ENCODE data around the gene TBRG4.

Gene TBRG4

DNA sequence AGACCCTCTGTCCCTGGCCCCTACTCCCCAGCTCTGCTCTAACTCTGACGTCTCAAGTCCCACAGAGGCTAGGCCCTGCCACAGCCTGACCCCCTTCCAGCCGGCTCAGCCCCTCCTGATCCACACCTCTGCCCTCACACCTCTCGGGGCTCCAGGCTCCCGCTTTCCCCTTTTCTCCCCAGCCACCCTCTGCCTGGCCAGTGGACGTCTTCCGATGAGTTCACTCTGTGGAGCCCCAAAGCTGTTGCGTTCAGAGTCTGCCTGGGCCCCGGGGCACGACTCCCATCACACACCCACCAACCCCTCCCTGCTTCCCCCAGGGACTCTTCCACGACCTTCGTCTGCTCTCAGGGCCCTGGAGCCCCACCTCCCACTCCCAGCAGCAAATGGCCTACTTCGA, 18.4 kb upstream of the TBRG4 start:
- DNase-seq (no peak), ATAC-seq (ENCODE audit: insufficient read depth, low read depth) (no peak)
- Histone ChIP-seq H3K4me2 (ENCODE audit: insufficient read depth, low read length) (no peak overlapping the region), H4K20me1 (ENCODE audit: insufficient read depth, low read length) (no peaks in the 10 kb centered on the region), H3K9me3 (ENCODE audit: insufficient read depth, low read length, severe bottlenecking) (no peaks in the 10 kb centered on the region), H3K27ac (ENCODE audit: low read length) (no peak overlapping the region), H3K27me3 (ENCODE audit: insufficient read depth, low read length, poor library complexity) (peaks cover 3% of the 10 kb centered on the region), H3K4me1 (ENCODE audit: insufficient read depth, low read length) (no peaks in the 10 kb centered on the region), H3K9ac (ENCODE audit: low read depth, low read length) (no peak overlapping the region), H3K4me3 (ENCODE audit: low read depth in 1 of 2, low read length in 2 of 2) (no peak overlapping the region), H2AFZ (ENCODE audit: low read depth, low read length) (no peak overlapping the region), H3K36me3 (ENCODE audit: insufficient read depth, low read length) (no peaks in the 10 kb centered on the region), H3K79me2 (ENCODE audit: insufficient read depth, low read length) (no peaks in the 10 kb centered on the region)
- TF ChIP-seq, protein P1, sequence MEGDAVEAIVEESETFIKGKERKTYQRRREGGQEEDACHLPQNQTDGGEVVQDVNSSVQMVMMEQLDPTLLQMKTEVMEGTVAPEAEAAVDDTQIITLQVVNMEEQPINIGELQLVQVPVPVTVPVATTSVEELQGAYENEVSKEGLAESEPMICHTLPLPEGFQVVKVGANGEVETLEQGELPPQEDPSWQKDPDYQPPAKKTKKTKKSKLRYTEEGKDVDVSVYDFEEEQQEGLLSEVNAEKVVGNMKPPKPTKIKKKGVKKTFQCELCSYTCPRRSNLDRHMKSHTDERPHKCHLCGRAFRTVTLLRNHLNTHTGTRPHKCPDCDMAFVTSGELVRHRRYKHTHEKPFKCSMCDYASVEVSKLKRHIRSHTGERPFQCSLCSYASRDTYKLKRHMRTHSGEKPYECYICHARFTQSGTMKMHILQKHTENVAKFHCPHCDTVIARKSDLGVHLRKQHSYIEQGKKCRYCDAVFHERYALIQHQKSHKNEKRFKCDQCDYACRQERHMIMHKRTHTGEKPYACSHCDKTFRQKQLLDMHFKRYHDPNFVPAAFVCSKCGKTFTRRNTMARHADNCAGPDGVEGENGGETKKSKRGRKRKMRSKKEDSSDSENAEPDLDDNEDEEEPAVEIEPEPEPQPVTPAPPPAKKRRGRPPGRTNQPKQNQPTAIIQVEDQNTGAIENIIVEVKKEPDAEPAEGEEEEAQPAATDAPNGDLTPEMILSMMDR (IDR thresholded peaks at IDR 0.05; ENCODE audit: borderline replicate concordance, extremely low read depth, low read length, poor library complexity, severe bottlenecking), result no peak
- no peak for TF ChIP-seq EZH2 (IDR thresholded peaks at IDR 0.05; ENCODE audit: borderline replicate concordance, low read depth, low read length, severe bottlenecking)

DNA sequence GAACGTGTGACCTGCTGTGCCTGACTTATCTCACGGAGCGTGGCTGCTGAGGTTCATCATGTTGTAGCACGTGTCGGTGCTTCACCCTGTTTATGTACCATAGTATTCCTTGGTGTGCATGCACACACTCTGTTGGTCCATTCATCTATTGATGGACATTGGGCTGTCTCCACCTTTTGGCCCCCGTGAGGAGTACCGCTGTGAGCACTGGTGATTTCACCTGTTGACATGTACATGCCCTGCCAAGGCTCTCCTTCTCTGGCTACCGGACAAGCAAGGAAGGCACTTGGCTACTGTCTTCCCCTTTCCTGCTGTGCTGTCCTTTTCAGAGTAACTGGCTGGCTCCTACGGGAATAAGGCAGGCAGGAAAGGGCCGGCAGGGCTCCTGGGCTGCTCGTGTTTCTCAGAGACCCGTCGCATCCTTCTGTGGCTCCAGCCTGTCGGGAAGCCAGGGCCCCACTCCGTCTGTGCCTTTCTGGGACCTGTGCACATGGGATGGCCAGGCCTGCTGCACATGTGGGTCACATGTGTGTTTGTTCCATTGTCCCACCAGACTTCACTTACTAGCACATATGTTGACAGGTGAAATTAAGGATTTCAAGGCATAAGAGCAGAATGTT, 17.8 kb upstream of the TBRG4 start:
- TF ChIP-seq, protein P1 (IDR thresholded peaks at IDR 0.05; ENCODE audit: borderline replicate concordance, extremely low read depth, low read length, poor library complexity, severe bottlenecking), result no peak
- TF ChIP-seq EZH2 (IDR thresholded peaks at IDR 0.05; ENCODE audit: borderline replicate concordance, low read depth, low read length, severe bottlenecking), result no peak

DNA sequence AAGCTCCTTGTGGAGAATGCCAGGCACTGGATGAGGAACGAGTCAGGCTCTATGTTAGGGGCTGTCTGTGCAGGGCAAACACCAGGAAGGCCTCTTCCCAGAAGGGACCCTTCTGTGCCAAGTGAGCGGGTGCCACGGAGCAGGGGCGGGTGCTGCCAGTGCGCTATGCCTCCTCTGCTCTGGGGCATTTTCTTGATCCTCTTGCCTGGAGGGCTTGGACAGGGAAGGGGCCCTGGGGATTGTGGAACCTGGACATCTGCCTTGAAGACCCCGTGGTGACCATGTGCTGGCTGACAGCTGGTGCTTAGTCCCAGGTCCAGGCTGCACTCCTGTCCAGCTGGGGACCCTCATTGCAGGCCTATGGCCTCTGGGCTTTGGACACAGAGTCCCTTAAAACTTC, 15.4 kb upstream of the TBRG4 start:
- no peak for ATAC-seq (ENCODE audit: insufficient read depth, low read depth)
- H3K4me3 ChIP-seq (ENCODE audit: low read depth in 1 of 2, low read length in 2 of 2), result no peak overlapping the region
- DNase-seq, result no peak
- H3K9me3 ChIP-seq (ENCODE audit: insufficient read depth, low read length, severe bottlenecking), result no peaks in the 10 kb centered on the region
- peaks cover 3% of the 10 kb centered on the region for H3K27me3 ChIP-seq (ENCODE audit: insufficient read depth, low read length, poor library complexity)
- no peaks in the 10 kb centered on the region for H3K4me1 ChIP-seq (ENCODE audit: insufficient read depth, low read length)
- no peaks in the 10 kb centered on the region for H4K20me1 ChIP-seq (ENCODE audit: insufficient read depth, low read length)
- H3K9ac ChIP-seq (ENCODE audit: low read depth, low read length), result no peak overlapping the region
- TF ChIP-seq, protein P1 (IDR thresholded peaks at IDR 0.05; ENCODE audit: borderline replicate concordance, extremely low read depth, low read length, poor library complexity, severe bottlenecking), result no peak
- no peak for TF ChIP-seq EZH2 (IDR thresholded peaks at IDR 0.05; ENCODE audit: borderline replicate concordance, low read depth, low read length, severe bottlenecking)
- 0 out of 2 replicates have a peak overlapping the region, but pooled peaks have one; percentile 15 for H2AFZ ChIP-seq (ENCODE audit: low read depth, low read length)
- no peak overlapping the region for H3K27ac ChIP-seq (ENCODE audit: low read length)
- no peaks in the 10 kb centered on the region for H3K79me2 ChIP-seq (ENCODE audit: insufficient read depth, low read length)
- no peak overlapping the region for H3K4me2 ChIP-seq (ENCODE audit: insufficient read depth, low read length)
- no peaks in the 10 kb centered on the region for H3K36me3 ChIP-seq (ENCODE audit: insufficient read depth, low read length)

More for the DNA sequence above, 17.8 kb upstream of the TBRG4 start:
- H3K36me3 ChIP-seq (ENCODE audit: insufficient read depth, low read length), result no peaks in the 10 kb centered on the region
- H3K9me3 ChIP-seq (ENCODE audit: insufficient read depth, low read length, severe bottlenecking), result no peaks in the 10 kb centered on the region
- DNase-seq (no peak), ATAC-seq (ENCODE audit: insufficient read depth, low read depth) (no peak)
- peaks cover 3% of the 10 kb centered on the region for H3K27me3 ChIP-seq (ENCODE audit: insufficient read depth, low read length, poor library complexity)
- H4K20me1 ChIP-seq (ENCODE audit: insufficient read depth, low read length), result no peaks in the 10 kb centered on the region
- no peaks in the 10 kb centered on the region for H3K79me2 ChIP-seq (ENCODE audit: insufficient read depth, low read length)
- H3K9ac ChIP-seq (ENCODE audit: low read depth, low read length), result no peak overlapping the region
- no peaks in the 10 kb centered on the region for H3K4me1 ChIP-seq (ENCODE audit: insufficient read depth, low read length)
- H3K27ac ChIP-seq (ENCODE audit: low read length), result no peak overlapping the region
- no peak overlapping the region for H3K4me3 ChIP-seq (ENCODE audit: low read depth in 1 of 2, low read length in 2 of 2)
- no peak overlapping the region for H3K4me2 ChIP-seq (ENCODE audit: insufficient read depth, low read length)
- no peak overlapping the region for H2AFZ ChIP-seq (ENCODE audit: low read depth, low read length)
